Measurements from ENCODE around the gene KCTD11. TPM values are rescaled to one million over a fixed set of nuclear protein-coding genes. Genes with fewer than 3 reads are reported as not detected.
A peak's percentile ranks its signal among the peaks of the same experiment; 100 is the strongest.

The KCTD11 gene
- total RNA-seq, 1 donor from 2014 or later = 15.5 TPM

GRCh38 chr17:7374353-7374752 lies 22.4 kb downstream of the KCTD11 start:
- TF ChIP-seq CTCF (IDR thresholded peaks at IDR 0.05; ENCODE audit: insufficient read depth, low read length, poor library complexity, severe bottlenecking) = no peak
- Histone ChIP-seq H3K36me3 (ENCODE audit: control insufficient read depth, insufficient read depth, low read length) (no peaks in the 10 kb centered on the region), H3K27me3 (ENCODE audit: control insufficient read depth, insufficient read depth, low read length) (no peaks in the 10 kb centered on the region), H3K4me3 (ENCODE audit: low read depth, low read length) (no peak overlapping the region)
- no peak for DNase-seq (ENCODE audit: low read depth)

GRCh38 chr17:7379134-7379533 lies 27.2 kb downstream of the KCTD11 start:
- Histone ChIP-seq H3K36me3 (ENCODE audit: control insufficient read depth, insufficient read depth, low read length) (no peaks in the 10 kb centered on the region), H3K4me3 (ENCODE audit: low read depth, low read length) (no peak overlapping the region), H3K27me3 (ENCODE audit: control insufficient read depth, insufficient read depth, low read length) (no peaks in the 10 kb centered on the region)
- no peak for TF ChIP-seq CTCF (IDR thresholded peaks at IDR 0.05; ENCODE audit: insufficient read depth, low read length, poor library complexity, severe bottlenecking)
- no peak for DNase-seq (ENCODE audit: low read depth)

- H3K4me3 ChIP-seq (ENCODE audit: low read depth, low read length) = peak overlapping the region; percentile 53
- no peak for DNase-seq (ENCODE audit: low read depth)
- H3K36me3 ChIP-seq (ENCODE audit: control insufficient read depth, insufficient read depth, low read length) = no peaks in the 10 kb centered on the region
- TF ChIP-seq CTCF (IDR thresholded peaks at IDR 0.05; ENCODE audit: insufficient read depth, low read length, poor library complexity, severe bottlenecking) = no peak
- H3K27me3 ChIP-seq (ENCODE audit: control insufficient read depth, insufficient read depth, low read length) = no peaks in the 10 kb centered on the region
Measured at GRCh38 chr17:7380321-7380720, 28.4 kb downstream of the KCTD11 start.

GRCh38 chr17:7380855-7381683 lies 29.1 kb downstream of the KCTD11 start, which contains the start of gene TNK1:
TSS of gene TNK1 (plus strand) at chr17:7381089. CDS start at chr17:7382927, 1,838 bp downstream.
- H3K4me3 ChIP-seq (ENCODE audit: low read depth, low read length) = peak within 1 kb of the TSS; percentile 53
- no peaks in the 10 kb centered on the region for H3K36me3 ChIP-seq (ENCODE audit: control insufficient read depth, insufficient read depth, low read length)
- no peak for TF ChIP-seq CTCF (IDR thresholded peaks at IDR 0.05; ENCODE audit: insufficient read depth, low read length, poor library complexity, severe bottlenecking)
- no peaks in the 10 kb centered on the region for H3K27me3 ChIP-seq (ENCODE audit: control insufficient read depth, insufficient read depth, low read length)
- no peak for DNase-seq (ENCODE audit: low read depth)

GRCh38 chr17:7382901-7383300 lies 30.9 kb downstream of the KCTD11 start:
- Histone ChIP-seq H3K27me3 (ENCODE audit: control insufficient read depth, insufficient read depth, low read length) (no peaks in the 10 kb centered on the region), H3K36me3 (ENCODE audit: control insufficient read depth, insufficient read depth, low read length) (no peaks in the 10 kb centered on the region), H3K4me3 (ENCODE audit: low read depth, low read length) (no peak overlapping the region)
- TF ChIP-seq CTCF (IDR thresholded peaks at IDR 0.05; ENCODE audit: insufficient read depth, low read length, poor library complexity, severe bottlenecking) = no peak
- no peak for DNase-seq (ENCODE audit: low read depth)

- no peak for DNase-seq (ENCODE audit: low read depth)
- Histone ChIP-seq H3K27me3 (ENCODE audit: control insufficient read depth, insufficient read depth, low read length) (no peaks in the 10 kb centered on the region), H3K36me3 (ENCODE audit: control insufficient read depth, insufficient read depth, low read length) (no peaks in the 10 kb centered on the region), H3K4me3 (ENCODE audit: low read depth, low read length) (no peak overlapping the region)
- no peak for TF ChIP-seq CTCF (IDR thresholded peaks at IDR 0.05; ENCODE audit: insufficient read depth, low read length, poor library complexity, severe bottlenecking)
Measured at GRCh38 chr17:7383371-7383741, 31.4 kb downstream of the KCTD11 start.
